ENCODE measurements around the gene OR2H1. TPM values are rescaled to one million over a fixed set of nuclear protein-coding genes. Genes with fewer than 3 reads are reported as not detected.

Gene OR2H1
- total RNA-seq, 2 experiments from 2014 or later, result not detected

- Mint-ChIP-seq H3K4me3 (no peak overlapping the region), H3K27me3 (peaks cover 46% of the 10 kb centered on the region), H3K27ac (no peak overlapping the region), H3K36me3 (ENCODE audit: low read depth) (no peaks in the 10 kb centered on the region), H3K9me3 (no peaks in the 10 kb centered on the region), H3K4me1 (ENCODE audit: low read depth) (no peaks in the 10 kb centered on the region)
- TF ChIP-seq, protein P1, sequence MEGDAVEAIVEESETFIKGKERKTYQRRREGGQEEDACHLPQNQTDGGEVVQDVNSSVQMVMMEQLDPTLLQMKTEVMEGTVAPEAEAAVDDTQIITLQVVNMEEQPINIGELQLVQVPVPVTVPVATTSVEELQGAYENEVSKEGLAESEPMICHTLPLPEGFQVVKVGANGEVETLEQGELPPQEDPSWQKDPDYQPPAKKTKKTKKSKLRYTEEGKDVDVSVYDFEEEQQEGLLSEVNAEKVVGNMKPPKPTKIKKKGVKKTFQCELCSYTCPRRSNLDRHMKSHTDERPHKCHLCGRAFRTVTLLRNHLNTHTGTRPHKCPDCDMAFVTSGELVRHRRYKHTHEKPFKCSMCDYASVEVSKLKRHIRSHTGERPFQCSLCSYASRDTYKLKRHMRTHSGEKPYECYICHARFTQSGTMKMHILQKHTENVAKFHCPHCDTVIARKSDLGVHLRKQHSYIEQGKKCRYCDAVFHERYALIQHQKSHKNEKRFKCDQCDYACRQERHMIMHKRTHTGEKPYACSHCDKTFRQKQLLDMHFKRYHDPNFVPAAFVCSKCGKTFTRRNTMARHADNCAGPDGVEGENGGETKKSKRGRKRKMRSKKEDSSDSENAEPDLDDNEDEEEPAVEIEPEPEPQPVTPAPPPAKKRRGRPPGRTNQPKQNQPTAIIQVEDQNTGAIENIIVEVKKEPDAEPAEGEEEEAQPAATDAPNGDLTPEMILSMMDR (IDR thresholded peaks at IDR 0.05), result no peak
- intact Hi-C loops (cut with DNase I, micrococcal nuclease), result no loop called here
- Histone ChIP-seq H3K4me1 (ENCODE audit: insufficient read depth, low read length) (no peaks in the 10 kb centered on the region), H3K36me3 (ENCODE audit: insufficient read depth, low read length) (no peaks in the 10 kb centered on the region), H3K4me3 (ENCODE audit: low read length) (no peak overlapping the region), H3K27me3 (ENCODE audit: control insufficient read depth in 1 of 2, insufficient read depth in 2 of 2, low read length in 2 of 2) (peaks cover 14 to 30% of the 10 kb centered on the region in 2 experiments), H3K27ac (ENCODE audit: low read depth in 1 of 2, low read length in 2 of 2) (no peak overlapping the region), H3K9me3 (ENCODE audit: control insufficient read depth in 1 of 2, insufficient read depth in 1 of 2, low read length in 2 of 2) (peaks cover 0 to 2% of the 10 kb centered on the region in 2 experiments)
- ATAC-seq (ENCODE audit: poor library complexity) (no peak), DNase-seq (no peak)
- POLR2A ChIA-PET, result no interaction called here
- CTCF ChIA-PET, result no interaction called here
Measured at GRCh38 chr6:29496961-29497360, 40.0 kb downstream of the OR2H1 start.

DNA sequence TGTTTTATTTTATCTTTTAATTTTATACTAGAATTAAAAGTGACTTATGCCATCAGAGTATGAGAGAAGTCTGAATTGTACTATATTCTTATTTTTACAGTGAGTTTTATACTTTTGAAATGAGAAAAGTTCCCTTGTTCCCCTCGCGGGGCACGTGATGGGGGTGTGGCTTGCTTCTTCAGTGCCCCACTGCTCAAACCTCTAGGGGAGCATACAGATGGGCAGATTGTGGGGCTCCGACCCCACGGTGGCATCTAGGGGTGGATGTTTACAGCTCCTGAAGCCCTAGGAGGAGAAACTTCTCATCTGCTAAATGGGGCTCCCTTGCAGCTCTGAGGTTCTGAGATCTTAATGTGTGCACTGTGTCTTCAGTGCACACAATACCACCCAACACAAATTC, 42.7 kb downstream of the OR2H1 start:
- Mint-ChIP-seq H3K4me1 (ENCODE audit: low read depth) (no peaks in the 10 kb centered on the region), H3K27me3 (peaks cover 57% of the 10 kb centered on the region), H3K36me3 (ENCODE audit: low read depth) (no peaks in the 10 kb centered on the region), H3K9me3 (no peaks in the 10 kb centered on the region), H3K4me3 (no peak overlapping the region), H3K27ac (no peak overlapping the region)
- H3K27me3 ChIP-seq (ENCODE audit: control insufficient read depth in 1 of 2, insufficient read depth in 2 of 2, low read length in 2 of 2), result peaks cover 14 to 30% of the 10 kb centered on the region in 2 experiments
- POLR2A ChIA-PET, result no interaction called here
- H3K4me3 ChIP-seq (ENCODE audit: low read length), result no peak overlapping the region
- TF ChIP-seq, protein P1 (IDR thresholded peaks at IDR 0.05), result no peak
- CTCF ChIA-PET, result no interaction called here
- DNase-seq, result no peak
- no peak for ATAC-seq (ENCODE audit: poor library complexity)
- no peaks in the 10 kb centered on the region for H3K4me1 ChIP-seq (ENCODE audit: insufficient read depth, low read length)
- H3K9me3 ChIP-seq (ENCODE audit: control insufficient read depth in 1 of 2, insufficient read depth in 1 of 2, low read length in 2 of 2), result peaks cover 0 to 2% of the 10 kb centered on the region in 2 experiments
- H3K36me3 ChIP-seq (ENCODE audit: insufficient read depth, low read length), result no peaks in the 10 kb centered on the region
- H3K27ac ChIP-seq (ENCODE audit: low read depth in 1 of 2, low read length in 2 of 2), result no peak overlapping the region
- intact Hi-C loops (cut with DNase I, micrococcal nuclease), result no loop called here

GRCh38 chr6:29500594-29500993, 43.6 kb downstream of the OR2H1 start:
- Mint-ChIP-seq H3K4me1 (ENCODE audit: low read depth) (no peaks in the 10 kb centered on the region), H3K4me3 (no peak overlapping the region)
- ATAC-seq (ENCODE audit: poor library complexity), result no peak

More at GRCh38 chr6:29500594-29500993, 43.6 kb downstream of the OR2H1 start:
- POLR2A ChIA-PET, result no interaction called here
- no peaks in the 10 kb centered on the region for H3K9me3 Mint-ChIP-seq
- H3K36me3 Mint-ChIP-seq (ENCODE audit: low read depth), result no peaks in the 10 kb centered on the region
- peaks cover 66% of the 10 kb centered on the region for H3K27me3 Mint-ChIP-seq
- peaks cover 14 to 30% of the 10 kb centered on the region in 2 experiments for H3K27me3 ChIP-seq (ENCODE audit: control insufficient read depth in 1 of 2, insufficient read depth in 2 of 2, low read length in 2 of 2)
- no peak overlapping the region for H3K4me3 ChIP-seq (ENCODE audit: low read length)
- H3K4me1 ChIP-seq (ENCODE audit: insufficient read depth, low read length), result no peaks in the 10 kb centered on the region
- H3K9me3 ChIP-seq (ENCODE audit: control insufficient read depth in 1 of 2, insufficient read depth in 1 of 2, low read length in 2 of 2), result peaks cover 0 to 2% of the 10 kb centered on the region in 2 experiments
- no peak overlapping the region for H3K27ac ChIP-seq (ENCODE audit: low read depth in 1 of 2, low read length in 2 of 2)
- intact Hi-C loops (cut with DNase I, micrococcal nuclease), result no loop called here
- DNase-seq, result no peak
- H3K36me3 ChIP-seq (ENCODE audit: insufficient read depth, low read length), result no peaks in the 10 kb centered on the region
- H3K27ac Mint-ChIP-seq, result no peak overlapping the region
- TF ChIP-seq, protein P1 (IDR thresholded peaks at IDR 0.05), result no peak
- CTCF ChIA-PET, result no interaction called here

Measured in CD4-positive, alpha-beta T cell (primary cell).